GM19467 (cell line): ENCODE results near the gene ALAS2.
"Not testable (repeated sequence)": the region's sequence is repeated elsewhere in the genome, so short reads cannot be mapped to it uniquely, and the experiment has no call there.

Source experiments
- ATAC-seq: cut with Tn5 transposase; IDR thresholded peaks from one replicate; pipeline ENCODE4 v1.9.1; 2021; ENCODE audit warnings: mild to moderate bottlenecking, moderate library complexity; ENCODE audit not compliant: unreplicated experiment

Gene ALAS2

GRCh38 chrX:55006827-55007621 is 23.8 kb downstream of the ALAS2 start:
- ATAC-seq, result no peak

DNA sequence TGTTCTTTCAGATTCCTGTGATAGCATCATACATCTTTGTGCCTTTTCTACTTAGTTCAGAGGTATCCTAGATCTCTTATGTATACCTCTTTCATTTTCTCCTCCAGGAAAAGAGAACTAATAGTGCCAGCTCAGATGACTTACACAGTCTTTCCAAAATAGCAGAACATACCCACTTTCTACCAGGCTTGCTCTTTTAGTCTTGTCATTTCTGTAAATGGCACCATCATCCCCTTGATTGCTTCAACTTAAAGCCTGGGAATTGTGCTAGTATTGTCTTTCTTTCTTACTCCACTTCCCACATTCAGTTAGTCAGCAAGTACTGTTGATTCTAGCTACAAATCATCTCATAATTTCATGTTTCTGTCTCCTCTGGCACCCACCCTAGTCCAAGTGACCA is 25.5 kb downstream of the ALAS2 start:
- ATAC-seq, result no peak

DNA sequence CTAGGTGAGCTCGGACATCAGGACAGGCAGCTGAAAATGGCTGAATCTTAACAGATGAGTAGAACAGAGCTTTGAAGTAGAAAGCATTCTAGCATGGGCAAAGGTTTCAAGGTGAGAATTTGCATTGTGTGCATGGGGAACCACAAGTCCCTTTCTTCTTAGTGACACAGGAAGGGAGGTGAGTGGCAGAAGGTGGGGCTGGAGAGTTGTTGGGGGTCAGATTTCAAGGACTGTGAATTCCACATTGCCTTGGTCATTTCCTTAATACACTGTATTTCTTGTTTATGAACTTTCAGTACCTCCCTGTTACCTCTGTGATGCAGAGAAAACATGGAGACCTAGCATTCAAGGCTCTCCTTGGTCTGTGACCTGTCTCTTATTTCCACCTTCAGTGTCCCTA is 26.5 kb downstream of the ALAS2 start:
- no peak for ATAC-seq

DNA sequence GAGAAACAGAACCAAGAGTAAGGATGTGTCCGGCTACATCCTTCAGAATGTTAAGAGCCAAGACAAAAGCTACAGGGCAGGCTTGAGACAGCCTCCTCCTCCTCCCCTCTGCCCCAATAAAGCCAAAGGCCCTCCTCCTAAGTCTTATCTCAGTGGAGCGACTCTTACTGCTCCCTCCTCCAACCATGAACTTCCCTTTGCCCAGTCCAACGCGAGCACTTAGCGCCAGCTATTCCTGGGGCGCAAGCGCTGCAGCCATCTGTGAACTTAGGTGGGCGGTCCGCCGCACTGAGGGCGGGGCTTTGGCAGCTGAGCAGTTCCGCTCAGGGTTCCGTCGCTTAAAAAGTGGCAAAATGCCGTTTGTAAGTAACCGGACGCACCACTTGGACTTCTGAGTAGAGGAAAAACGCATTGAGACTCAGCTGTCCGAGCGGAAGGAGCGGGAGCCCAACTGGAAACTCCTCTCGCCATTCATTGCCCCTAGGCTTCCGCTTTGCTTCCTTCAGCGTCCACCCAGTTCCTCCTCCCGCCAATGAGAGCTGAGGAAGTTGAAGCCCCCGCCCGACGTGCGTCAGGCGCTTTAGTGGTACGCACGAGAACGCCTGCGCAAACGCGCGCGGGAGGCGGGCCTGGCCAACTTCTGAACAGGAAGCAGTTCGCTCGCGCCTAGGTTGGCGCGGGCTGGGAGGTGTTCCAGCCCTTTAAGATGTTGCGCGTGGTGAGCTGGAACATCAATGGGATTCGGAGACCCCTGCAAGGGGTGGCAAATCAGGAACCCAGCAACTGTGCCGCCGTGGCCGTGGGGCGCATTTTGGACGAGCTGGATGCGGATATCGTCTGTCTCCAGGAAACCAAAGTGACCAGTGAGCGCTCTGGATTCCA is 30.8 kb downstream of the ALAS2 start, which contains the start of gene APEX2:
Gene APEX2, plus strand, starts transcription at position 647 of the 882 bp plus-strand sequence. Its CDS starts 60 bp downstream, at position 707.
- ATAC-seq, result peak; percentile 90

GRCh38 chrX:54995621-54996020 is 35.2 kb downstream of the ALAS2 start:
- no peak for ATAC-seq

DNA sequence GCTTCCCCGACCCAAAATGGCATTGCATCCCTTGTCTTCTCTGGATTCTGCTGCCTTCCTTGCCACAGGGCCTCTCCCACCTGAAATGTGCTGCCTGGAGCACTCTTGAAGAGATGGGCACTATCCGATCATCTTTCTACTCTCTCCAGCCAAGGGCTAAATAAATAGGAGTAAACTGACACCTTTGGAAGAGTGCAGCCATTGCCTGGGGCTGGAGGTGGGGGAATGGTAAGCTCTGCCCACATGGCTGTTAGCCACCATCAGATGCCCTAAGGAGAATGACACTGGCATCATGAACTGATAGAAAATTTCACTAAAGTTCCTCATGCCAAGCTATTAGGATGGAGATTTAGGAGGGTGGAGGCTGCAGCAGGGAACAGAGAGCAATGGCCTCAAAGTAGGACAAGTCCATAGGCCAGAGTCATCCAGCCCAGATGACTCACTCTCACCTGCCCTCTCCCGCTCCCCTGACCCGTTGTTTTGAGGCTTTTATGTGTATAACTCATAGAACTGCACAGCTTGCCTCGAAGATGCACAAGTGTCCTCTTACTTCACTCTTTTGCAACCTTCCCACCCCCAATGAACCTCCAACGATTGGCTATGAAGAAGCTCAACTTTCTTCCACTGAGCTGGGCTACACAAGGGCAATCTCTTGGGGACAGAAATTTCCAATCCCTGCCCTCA is 36.0 kb downstream of the ALAS2 start:
- ATAC-seq, result no peak

DNA sequence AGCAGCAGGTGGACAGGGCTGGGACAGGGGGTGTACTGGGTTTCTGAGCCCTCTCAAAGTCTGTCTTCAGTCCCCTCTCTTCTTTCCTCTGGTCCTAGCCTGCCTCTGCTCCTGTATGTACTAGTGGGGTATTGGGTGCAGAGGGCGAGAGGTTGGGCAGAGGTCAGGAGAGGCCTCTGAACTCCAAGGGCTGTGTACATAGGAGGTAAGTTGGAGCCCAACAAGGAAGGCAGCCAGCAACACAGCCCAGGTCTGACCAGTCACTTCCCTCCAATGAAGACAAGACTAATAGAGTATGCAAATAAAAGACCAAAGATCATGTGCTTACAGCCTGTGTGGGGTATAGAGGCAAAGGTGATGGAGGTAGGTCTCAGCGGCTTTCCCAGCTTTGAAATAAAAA is 36.7 kb downstream of the ALAS2 start, which contains the start of gene PFKFB1:
Gene PFKFB1, minus strand, starts transcription at position 90 of the 400 bp plus-strand sequence. CDS start 181 bp downstream, outside the sequence.
- ATAC-seq, result no peak

- no peak for ATAC-seq
These were observed 37.7 kb downstream of the ALAS2 start for GRCh38 chrX:54992911-54993622.

- no peak for ATAC-seq
These were observed 39.1 kb downstream of the ALAS2 start for GRCh38 chrX:54991706-54992105.

DNA sequence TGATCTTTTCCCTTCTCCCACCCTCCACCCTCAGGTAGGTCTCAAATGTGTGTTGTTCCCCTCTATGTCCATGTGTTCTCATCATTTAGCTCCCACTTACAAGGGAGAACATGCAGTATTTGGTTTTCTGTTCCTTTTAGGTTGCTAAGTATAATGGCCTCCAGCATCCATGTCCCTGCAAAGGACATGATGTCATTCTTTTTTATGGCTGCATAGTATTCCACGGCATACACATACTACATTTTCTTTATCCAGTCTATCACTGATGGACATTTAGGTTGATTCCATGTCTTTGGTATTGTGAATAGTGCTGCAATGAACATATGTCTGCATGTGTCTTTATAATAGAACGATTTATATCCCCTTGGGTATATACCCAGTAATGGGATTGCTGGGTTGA is 47.5 kb downstream of the ALAS2 start:
- ATAC-seq, result not testable (repeated sequence)

DNA sequence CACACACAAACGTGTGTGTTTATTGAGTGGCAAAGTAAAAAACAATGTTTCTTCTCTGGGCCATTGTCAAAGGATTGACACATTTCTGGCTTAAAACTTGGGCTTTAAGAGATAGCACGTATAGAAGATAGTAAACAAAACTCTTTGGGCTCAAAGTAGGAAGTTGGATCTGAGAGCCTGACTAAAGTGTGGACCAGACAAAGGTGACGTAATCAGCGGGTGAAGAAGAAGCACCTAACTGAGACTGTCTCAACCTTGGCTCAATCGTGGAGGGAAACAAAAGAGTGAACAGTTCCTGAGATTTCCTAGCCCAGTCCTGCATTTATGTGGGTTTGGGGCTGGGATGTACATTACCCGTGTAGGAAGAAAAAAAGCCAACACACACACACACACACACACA is 50.4 kb downstream of the ALAS2 start:
- no peak for ATAC-seq

- no peak for ATAC-seq
These were observed 51.3 kb downstream of the ALAS2 start for GRCh38 chrX:54979432-54979831.

DNA sequence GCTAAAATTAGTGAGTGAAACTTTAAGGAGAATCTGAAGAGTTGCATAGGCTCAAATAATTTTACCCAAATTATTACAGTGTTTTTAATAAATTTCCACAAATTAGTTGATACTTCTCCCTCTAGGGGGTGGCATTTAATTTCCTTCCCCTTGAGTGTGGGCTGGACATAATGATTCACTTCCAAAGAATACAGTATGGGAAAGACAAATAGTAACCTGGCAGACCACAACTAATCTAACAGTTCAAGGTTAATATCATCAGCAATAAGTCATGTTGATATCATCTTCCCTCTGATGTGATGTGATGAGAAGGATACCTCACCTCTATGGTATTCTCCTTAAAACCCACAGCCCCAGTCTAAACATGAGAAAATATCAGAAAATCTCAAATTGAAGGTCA is 52.3 kb downstream of the ALAS2 start:
- ATAC-seq, result no peak

DNA sequence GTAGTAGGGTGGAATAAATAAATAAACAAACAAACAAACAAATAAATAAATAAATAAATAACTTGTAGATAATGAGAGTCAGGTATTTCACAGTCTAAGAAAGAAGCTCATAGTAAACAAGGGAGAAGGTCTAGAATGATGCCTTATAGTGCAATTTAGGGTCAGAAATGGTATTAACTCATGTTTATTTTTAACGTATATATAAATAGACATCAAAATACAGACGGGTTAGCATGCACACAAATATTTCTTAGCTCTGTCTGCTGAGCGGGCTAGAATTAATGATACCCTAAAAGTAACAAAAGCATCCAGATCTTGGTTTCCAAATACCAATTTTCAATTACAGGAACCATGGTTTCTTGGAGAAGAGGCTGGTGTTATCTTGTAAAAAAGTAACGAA is 53.4 kb downstream of the ALAS2 start:
- ATAC-seq, result no peak

DNA sequence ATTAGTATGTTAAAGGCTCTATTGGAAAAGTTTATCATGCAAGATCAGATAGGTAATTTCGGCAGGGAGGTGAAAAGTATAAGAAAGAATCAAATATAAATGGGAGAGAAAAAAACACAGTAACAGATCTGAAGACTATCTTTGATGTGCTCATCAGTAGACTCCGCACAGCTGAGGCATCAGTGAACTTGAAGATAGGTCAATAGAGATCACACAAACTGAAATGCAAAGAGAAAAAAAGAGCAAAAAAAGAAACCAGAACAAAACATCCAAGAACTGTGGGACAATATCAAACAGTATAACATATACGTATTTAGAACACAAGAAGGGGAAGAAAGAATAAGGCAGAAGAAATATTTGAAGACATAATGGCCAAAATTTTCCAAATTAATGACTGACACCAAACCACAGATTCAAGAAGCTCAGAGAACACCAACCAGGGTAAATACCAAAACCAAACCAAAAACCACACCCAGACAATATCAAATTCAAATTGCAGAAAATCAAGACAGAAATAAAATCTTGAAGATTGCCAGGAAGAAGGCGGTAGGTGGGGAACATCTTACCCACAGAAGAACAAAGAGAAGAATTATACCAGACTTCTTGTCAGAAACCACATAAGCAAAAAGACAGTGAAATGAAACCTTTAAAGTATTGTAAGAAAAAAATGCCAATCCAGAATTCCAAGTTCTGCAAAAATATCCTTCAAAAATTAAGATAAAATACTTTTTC is 65.8 kb downstream of the ALAS2 start:
- no peak for ATAC-seq

DNA sequence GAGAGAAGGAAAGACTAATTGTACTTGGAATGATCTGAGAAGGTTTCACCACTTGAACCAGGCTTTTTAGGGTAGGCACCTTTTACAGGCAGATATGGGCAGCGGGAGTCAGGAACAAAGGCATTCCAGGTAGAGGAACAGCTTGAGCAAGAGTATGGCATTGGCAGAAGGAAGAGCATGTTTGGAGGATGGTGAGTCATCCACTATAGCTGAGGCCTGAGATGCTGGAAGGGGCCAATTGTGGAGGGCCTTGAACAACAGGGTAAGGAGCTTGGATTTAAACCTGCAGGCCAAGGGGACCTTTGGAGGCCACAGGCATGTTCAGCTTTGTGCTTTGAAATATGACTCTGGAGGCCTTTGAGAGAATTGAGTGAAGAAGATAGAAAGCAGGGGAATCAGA is 69.0 kb downstream of the ALAS2 start:
- no peak for ATAC-seq
